ENCODE data around the gene NSMF.
"Not testable (repeated sequence)": the region's sequence is repeated elsewhere in the genome, so short reads cannot be mapped to it uniquely, and the experiment has no call there.

DNA sequence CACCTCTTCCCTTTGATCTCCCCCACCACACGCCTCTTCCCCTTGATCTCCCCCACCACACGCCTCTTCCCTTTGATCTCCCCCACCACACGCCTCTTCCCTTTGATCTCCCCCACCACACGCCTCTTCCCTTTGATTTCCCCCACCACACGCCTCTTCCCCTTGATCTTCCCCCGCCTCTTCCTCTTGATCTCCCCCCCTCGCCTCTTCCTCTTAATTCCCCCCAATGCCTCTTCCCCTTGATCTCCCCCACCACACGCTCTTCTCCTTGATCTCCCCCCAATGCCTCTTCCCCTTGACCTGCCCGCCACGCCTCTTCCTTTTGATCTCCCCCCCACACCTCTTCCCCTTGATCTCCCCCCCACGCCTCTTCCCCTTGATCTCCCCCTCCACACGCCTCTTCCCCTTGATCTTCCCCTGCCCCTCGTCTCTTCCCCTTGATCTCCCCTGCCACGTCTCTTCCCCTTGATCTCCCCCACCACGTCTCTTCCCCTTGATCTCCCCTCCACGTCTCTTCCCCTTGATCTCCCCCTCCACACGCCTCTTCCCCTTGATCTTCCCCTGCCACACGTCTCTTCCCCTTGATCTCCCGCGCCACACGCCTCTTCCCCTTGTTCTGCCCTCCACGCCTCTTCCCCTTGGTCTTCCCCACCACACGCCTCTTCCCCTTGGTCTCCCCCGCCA lies 8.5 kb downstream of the NSMF start:
- TF ChIP-seq, protein P1, sequence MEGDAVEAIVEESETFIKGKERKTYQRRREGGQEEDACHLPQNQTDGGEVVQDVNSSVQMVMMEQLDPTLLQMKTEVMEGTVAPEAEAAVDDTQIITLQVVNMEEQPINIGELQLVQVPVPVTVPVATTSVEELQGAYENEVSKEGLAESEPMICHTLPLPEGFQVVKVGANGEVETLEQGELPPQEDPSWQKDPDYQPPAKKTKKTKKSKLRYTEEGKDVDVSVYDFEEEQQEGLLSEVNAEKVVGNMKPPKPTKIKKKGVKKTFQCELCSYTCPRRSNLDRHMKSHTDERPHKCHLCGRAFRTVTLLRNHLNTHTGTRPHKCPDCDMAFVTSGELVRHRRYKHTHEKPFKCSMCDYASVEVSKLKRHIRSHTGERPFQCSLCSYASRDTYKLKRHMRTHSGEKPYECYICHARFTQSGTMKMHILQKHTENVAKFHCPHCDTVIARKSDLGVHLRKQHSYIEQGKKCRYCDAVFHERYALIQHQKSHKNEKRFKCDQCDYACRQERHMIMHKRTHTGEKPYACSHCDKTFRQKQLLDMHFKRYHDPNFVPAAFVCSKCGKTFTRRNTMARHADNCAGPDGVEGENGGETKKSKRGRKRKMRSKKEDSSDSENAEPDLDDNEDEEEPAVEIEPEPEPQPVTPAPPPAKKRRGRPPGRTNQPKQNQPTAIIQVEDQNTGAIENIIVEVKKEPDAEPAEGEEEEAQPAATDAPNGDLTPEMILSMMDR (optimal IDR thresholded peaks at IDR 0.05 in 1 of 3, IDR thresholded peaks at IDR 0.05 in 1 of 3, conservative IDR thresholded peaks at IDR 0.05 in 1 of 3; ENCODE audit: extremely low read depth in 1 of 3, insufficient read depth in 2 of 3, low read length in 3 of 3), result not testable (repeated sequence)
- not testable (repeated sequence) for TF ChIP-seq EZH2 (IDR thresholded peaks at IDR 0.05; ENCODE audit: low read length)

Measured in keratinocyte (primary cell).